Stimulated activated naive B cell treated with anti-CD40 and anti-IgM and Interleukin-4, amounts not matched to agents 10 μg/mL and 1 μg/mL and 100 μg/mL, for 72 hours (primary cell): ENCODE measurements around the gene FAM241A.
"Not testable (repeated sequence)": the region's sequence is repeated elsewhere in the genome, so short reads cannot be mapped to it uniquely, and the experiment has no call there.

Experiments
- ATAC-seq, 2 donors: fragments of 150-1000 bp; cut with Tn5 transposase; replicated peaks; 2 replicates each; pipeline ENCODE4 v1.10.0; 2021; ENCODE audit warnings: moderate library complexity in 1 of 2
- DNase-seq: peaks from one replicate; pipeline ENCODE4 v3.0.0; 2021
- H3K27ac Mint-ChIP-seq: one replicate; pipeline ENCODE4 v1.8.0; 2022; ENCODE audit warnings: mild to moderate bottlenecking, mixed read lengths
- H3K27me3 Mint-ChIP-seq, 2 donors: one replicate each; pipeline ENCODE4 v1.8.0; 2022; ENCODE audit warnings: mixed read lengths in 2 of 2
- H3K36me3 Mint-ChIP-seq, 2 donors: one replicate each; pipeline ENCODE4 v1.8.0; 2022; ENCODE audit warnings: mixed read lengths in 2 of 2, mild to moderate bottlenecking in 1 of 2
- H3K4me1 Mint-ChIP-seq, 2 donors: one replicate each; pipeline ENCODE4 v1.8.0; 2022; ENCODE audit warnings: mixed read lengths in 2 of 2, mild to moderate bottlenecking in 1 of 2
- H3K4me3 Mint-ChIP-seq, 2 donors: one replicate each; pipeline ENCODE4 v1.8.0; 2022; ENCODE audit warnings: mild to moderate bottlenecking in 2 of 2, mixed read lengths in 2 of 2, moderate library complexity in 1 of 2
- H3K9me3 Mint-ChIP-seq, 2 donors: one replicate each; pipeline ENCODE4 v1.8.0; 2022; ENCODE audit warnings: mixed read lengths in 2 of 2, mild to moderate bottlenecking in 1 of 2

FAM241A gene

DNA sequence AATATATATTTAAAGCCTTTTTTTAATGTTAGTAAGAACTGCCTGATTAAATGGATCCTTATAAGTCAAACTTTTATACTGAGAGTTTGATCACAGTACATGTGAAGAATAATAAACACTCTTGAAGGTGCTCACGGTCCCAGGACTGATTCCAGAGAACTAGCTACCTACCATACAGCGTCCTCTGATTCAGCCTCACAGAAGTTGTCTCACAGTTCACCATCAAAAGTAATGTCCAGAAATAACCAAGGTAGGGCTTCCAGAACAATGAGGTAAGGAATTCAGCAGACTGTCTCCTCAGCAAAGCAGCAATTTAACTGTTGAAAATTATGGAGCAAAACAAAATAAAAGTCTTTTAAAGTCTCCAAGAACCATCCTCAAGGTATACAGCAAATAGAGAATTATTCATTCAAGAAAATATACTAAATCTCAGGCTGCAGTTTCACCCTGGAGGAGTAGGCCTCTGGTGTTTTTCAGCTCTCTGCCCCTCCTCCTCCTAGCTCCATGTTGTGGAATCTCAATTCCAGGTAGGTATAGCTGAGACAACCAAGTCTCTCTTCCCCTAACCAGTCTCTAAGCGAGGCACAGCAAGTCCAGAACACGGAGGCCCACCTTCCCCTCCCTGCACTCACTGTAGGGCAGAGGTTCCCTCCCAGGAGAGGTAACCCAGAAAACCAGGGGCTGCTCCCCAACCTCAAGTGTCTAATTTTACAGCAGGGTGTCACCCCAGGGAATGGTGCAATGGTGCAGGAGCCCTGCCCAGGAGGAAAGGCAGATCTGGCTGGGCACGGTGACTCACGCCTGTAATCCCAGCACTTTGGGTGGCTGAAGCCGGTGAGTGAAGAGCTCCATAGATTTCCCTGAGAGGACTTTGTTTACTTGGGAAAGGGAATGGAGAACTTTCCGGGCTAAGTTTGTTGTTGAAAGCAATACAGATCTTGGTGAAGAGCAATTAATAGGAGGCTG is 28.6 kb downstream of the FAM241A start:
- no peak overlapping the region for H3K4me3 Mint-ChIP-seq
- no peak for ATAC-seq
- H3K36me3 Mint-ChIP-seq, result peaks cover 10 to 18% of the 10 kb centered on the region in 2 donors
- no peak for DNase-seq
- H3K9me3 Mint-ChIP-seq, result no peaks in the 10 kb centered on the region
- H3K4me1 Mint-ChIP-seq, result peaks cover 4 to 23% of the 10 kb centered on the region in 2 donors
- no peaks in the 10 kb centered on the region for H3K27me3 Mint-ChIP-seq
- no peak overlapping the region for H3K27ac Mint-ChIP-seq

- ATAC-seq (no peak), DNase-seq (no peak)
- H3K9me3 Mint-ChIP-seq, result no peaks in the 10 kb centered on the region
- H3K4me1 Mint-ChIP-seq, result peaks cover 3 to 6% of the 10 kb centered on the region in 2 donors
- no peaks in the 10 kb centered on the region for H3K27me3 Mint-ChIP-seq
- no peak overlapping the region for H3K4me3 Mint-ChIP-seq
- H3K36me3 Mint-ChIP-seq, result peaks cover 10 to 16% of the 10 kb centered on the region in 2 donors
- H3K27ac Mint-ChIP-seq, result no peak overlapping the region
These were observed 30.6 kb downstream of the FAM241A start for GRCh38 chr4:112175840-112176239.

- H3K27me3 Mint-ChIP-seq, result no peaks in the 10 kb centered on the region
- no peaks in the 10 kb centered on the region for H3K9me3 Mint-ChIP-seq
- H3K27ac Mint-ChIP-seq, result no peak overlapping the region
- no peak overlapping the region for H3K4me3 Mint-ChIP-seq
- H3K4me1 Mint-ChIP-seq, result no peaks in the 10 kb centered on the region
- DNase-seq, result no peak
- peaks cover 13 to 16% of the 10 kb centered on the region in 2 donors for H3K36me3 Mint-ChIP-seq
- ATAC-seq, result no peak
These were observed 31.3 kb downstream of the FAM241A start for GRCh38 chr4:112176596-112176995.

GRCh38 chr4:112178741-112179140 is 33.5 kb downstream of the FAM241A start:
- H3K27me3 Mint-ChIP-seq, ATAC-seq, H3K4me3 Mint-ChIP-seq, H3K9me3 Mint-ChIP-seq, H3K27ac Mint-ChIP-seq, H3K4me1 Mint-ChIP-seq, DNase-seq: not testable (repeated sequence)
- peaks cover 12 to 17% of the 10 kb centered on the region in 2 donors for H3K36me3 Mint-ChIP-seq

DNA sequence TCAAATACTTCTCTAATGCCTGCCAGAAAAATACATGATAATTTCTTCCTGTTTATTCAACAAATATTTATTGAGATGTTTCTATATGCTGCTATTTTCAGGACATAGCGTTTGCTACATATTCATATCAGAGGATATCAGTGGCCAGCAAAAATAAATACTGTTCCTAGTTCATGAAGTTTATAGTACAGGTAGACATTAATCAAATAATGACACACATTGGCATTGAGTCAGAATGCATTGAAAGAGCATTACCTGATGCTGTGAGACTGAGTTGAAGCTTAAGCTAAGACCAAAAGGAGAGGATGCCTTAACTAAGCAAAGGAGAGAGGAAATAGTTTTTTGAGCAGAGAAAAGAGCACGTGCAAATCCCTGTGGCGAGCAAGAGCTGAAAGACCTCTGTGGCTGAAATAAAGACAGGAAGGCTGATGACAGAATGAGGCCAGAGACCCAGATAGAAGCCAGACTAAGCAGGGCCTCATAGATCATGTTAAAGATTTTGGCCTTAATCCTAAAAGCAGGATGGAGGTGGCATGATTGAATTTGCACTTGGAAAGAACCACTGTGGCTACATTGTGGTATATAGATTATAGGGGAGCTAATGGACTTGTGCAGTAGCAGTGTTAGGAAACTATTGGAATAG is 36.2 kb downstream of the FAM241A start:
- H3K9me3 Mint-ChIP-seq, result no peaks in the 10 kb centered on the region
- ATAC-seq, result no peak
- H3K36me3 Mint-ChIP-seq, result peaks cover 8 to 10% of the 10 kb centered on the region in 2 donors
- peaks cover 0 to 2% of the 10 kb centered on the region in 2 donors for H3K4me1 Mint-ChIP-seq
- H3K27ac Mint-ChIP-seq, result no peak overlapping the region
- H3K27me3 Mint-ChIP-seq, result no peaks in the 10 kb centered on the region
- H3K4me3 Mint-ChIP-seq, result no peak overlapping the region
- DNase-seq, result no peak

DNA sequence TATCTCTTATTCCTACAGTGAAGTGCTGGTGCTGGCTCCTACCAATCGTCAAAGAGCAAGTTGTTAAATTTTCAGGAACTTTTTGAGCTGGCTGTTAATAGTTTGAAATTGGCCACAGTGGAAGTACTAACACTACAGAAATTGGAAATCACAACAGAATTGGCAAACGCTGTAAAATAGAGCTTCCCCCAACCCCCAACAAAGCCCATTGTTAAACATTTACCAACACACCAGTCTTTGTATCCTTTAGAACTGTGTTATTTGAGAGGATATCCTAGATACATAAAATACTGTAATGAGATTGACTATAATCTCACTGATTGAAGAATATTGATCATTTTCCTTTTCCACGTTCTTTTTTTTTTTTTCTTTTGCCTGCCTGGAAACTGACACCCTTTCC is 37.4 kb downstream of the FAM241A start:
- Mint-ChIP-seq H3K4me3 (no peak overlapping the region), H3K4me1 (peaks cover 0 to 2% of the 10 kb centered on the region in 2 donors), H3K27ac (no peak overlapping the region), H3K36me3 (peaks cover 12 to 16% of the 10 kb centered on the region in 2 donors), H3K27me3 (no peaks in the 10 kb centered on the region), H3K9me3 (no peaks in the 10 kb centered on the region)
- ATAC-seq (no peak), DNase-seq (no peak)

DNA sequence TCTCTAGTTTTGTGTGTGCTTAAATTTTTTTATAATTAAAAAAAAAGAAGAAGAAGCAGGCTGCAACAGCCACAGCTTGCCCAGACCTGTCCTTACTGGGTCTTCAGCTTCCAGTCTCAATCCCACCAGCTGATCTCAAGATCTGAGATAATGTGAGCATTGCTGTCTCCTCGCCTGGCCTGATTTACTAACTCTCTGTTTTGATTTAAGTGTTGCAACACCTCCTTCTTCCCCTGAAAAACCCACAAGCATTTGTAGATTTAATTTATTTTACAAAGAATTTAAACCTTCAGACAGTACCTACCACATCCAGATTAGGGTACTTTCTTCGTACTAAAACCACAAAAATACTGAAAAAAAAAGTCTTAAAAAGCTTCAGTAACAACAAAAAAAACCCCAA is 38.0 kb downstream of the FAM241A start:
- DNase-seq (no peak), ATAC-seq (no peak)
- Mint-ChIP-seq H3K36me3 (peaks cover 14 to 16% of the 10 kb centered on the region in 2 donors), H3K9me3 (no peaks in the 10 kb centered on the region), H3K4me1 (peaks cover 0 to 2% of the 10 kb centered on the region in 2 donors), H3K27me3 (no peaks in the 10 kb centered on the region), H3K4me3 (no peak overlapping the region), H3K27ac (no peak overlapping the region)

- H3K4me1 Mint-ChIP-seq, result peaks cover 0 to 2% of the 10 kb centered on the region in 2 donors
- no peaks in the 10 kb centered on the region for H3K9me3 Mint-ChIP-seq
- peaks cover 10 to 11% of the 10 kb centered on the region in 2 donors for H3K36me3 Mint-ChIP-seq
- no peaks in the 10 kb centered on the region for H3K27me3 Mint-ChIP-seq
- DNase-seq (no peak), ATAC-seq (peak in 1 of 2 donors; percentile 51)
- no peak overlapping the region for H3K4me3 Mint-ChIP-seq
- H3K27ac Mint-ChIP-seq, result no peak overlapping the region
These were observed 39.2 kb downstream of the FAM241A start for GRCh38 chr4:112184438-112184837.

DNA sequence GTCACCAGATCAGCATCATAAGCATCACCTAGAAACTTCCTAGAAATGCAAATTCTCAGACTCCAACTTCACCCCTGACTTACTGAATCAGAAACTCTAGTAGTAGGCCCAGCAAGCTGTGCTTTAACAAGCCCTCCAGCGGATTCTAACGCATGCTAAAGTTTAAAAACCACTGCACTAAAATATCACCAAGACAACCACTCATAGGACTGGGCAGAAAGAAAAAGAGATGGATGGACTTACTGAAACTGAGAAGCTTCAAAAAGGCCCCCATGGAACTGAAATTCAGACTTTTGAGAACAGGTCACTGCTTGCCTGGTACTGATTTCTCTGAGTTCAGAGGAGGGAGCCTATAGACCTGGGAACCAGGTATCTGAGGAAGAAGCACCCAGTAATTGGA is 40.1 kb downstream of the FAM241A start:
- no peaks in the 10 kb centered on the region for H3K9me3 Mint-ChIP-seq
- H3K4me3 Mint-ChIP-seq, result no peak overlapping the region
- no peaks in the 10 kb centered on the region for H3K27me3 Mint-ChIP-seq
- no peak overlapping the region for H3K27ac Mint-ChIP-seq
- no peak for ATAC-seq
- H3K4me1 Mint-ChIP-seq, result peaks cover 0 to 2% of the 10 kb centered on the region in 2 donors
- H3K36me3 Mint-ChIP-seq, result peaks cover 10 to 16% of the 10 kb centered on the region in 2 donors
- DNase-seq, result no peak

- Mint-ChIP-seq H3K4me1 (peaks cover 0 to 2% of the 10 kb centered on the region in 2 donors), H3K9me3 (no peaks in the 10 kb centered on the region), H3K27ac (no peak overlapping the region), H3K36me3 (peaks cover 14 to 21% of the 10 kb centered on the region in 2 donors), H3K4me3 (no peak overlapping the region), H3K27me3 (no peaks in the 10 kb centered on the region)
- ATAC-seq, result no peak
- no peak for DNase-seq
These were observed 40.8 kb downstream of the FAM241A start for GRCh38 chr4:112185740-112186670.

DNA sequence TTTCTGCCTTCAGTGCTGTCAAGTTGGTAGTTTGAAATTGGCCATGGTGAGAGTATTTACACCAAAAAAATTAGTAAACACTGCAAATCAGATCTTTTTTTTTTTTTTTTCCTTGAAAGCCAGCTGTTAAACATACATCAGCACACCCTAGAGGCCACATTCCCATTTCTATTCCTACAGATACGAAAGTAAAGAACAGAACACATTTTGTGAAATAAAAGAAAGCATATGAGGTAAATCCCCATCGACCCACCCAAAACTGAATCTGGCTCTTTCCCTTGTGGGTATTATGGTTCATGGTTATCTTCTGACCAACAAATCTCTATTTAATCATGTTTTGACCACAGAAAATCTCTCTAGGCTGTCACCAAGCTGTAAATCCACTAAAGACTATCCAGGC is 44.5 kb downstream of the FAM241A start:
- no peaks in the 10 kb centered on the region for H3K9me3 Mint-ChIP-seq
- H3K27ac Mint-ChIP-seq, result no peak overlapping the region
- ATAC-seq, result no peak
- no peak for DNase-seq
- no peaks in the 10 kb centered on the region for H3K27me3 Mint-ChIP-seq
- no peak overlapping the region for H3K4me3 Mint-ChIP-seq
- H3K4me1 Mint-ChIP-seq, result peaks cover 0 to 2% of the 10 kb centered on the region in 2 donors
- H3K36me3 Mint-ChIP-seq, result peaks cover 10 to 27% of the 10 kb centered on the region in 2 donors

GRCh38 chr4:112190684-112191083 is 45.4 kb downstream of the FAM241A start:
- no peaks in the 10 kb centered on the region for H3K9me3 Mint-ChIP-seq
- H3K36me3 Mint-ChIP-seq, result peaks cover 10 to 30% of the 10 kb centered on the region in 2 donors
- no peaks in the 10 kb centered on the region for H3K4me1 Mint-ChIP-seq
- ATAC-seq (no peak), DNase-seq (no peak)
- no peaks in the 10 kb centered on the region for H3K27me3 Mint-ChIP-seq
- H3K4me3 Mint-ChIP-seq, result no peak overlapping the region
- no peak overlapping the region for H3K27ac Mint-ChIP-seq

DNA sequence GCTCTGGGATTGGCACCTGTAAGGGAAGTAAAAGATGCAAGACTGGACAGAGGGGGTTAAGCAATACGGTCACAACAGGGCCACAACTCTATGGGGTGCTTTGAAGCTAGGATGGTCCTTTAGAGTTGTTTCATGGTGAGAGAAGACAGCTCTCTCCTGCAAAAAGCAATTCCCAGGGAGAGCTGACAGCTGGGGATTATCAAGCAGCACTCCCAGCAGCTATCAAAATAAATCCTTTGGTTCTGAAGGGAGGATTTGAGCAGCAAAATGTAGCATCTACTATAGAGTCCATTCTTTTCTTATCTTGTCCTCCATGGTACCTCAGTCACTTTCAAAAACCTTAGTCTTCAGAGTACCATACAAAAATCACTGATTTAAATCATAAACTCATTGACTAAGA is 51.2 kb downstream of the FAM241A start:
- Mint-ChIP-seq H3K4me3 (no peak overlapping the region), H3K9me3 (no peaks in the 10 kb centered on the region), H3K27ac (no peak overlapping the region), H3K36me3 (peaks cover 2 to 4% of the 10 kb centered on the region in 2 donors), H3K4me1 (peaks cover 5 to 7% of the 10 kb centered on the region in 2 donors), H3K27me3 (no peaks in the 10 kb centered on the region)
- ATAC-seq, result no peak
- no peak for DNase-seq

DNA sequence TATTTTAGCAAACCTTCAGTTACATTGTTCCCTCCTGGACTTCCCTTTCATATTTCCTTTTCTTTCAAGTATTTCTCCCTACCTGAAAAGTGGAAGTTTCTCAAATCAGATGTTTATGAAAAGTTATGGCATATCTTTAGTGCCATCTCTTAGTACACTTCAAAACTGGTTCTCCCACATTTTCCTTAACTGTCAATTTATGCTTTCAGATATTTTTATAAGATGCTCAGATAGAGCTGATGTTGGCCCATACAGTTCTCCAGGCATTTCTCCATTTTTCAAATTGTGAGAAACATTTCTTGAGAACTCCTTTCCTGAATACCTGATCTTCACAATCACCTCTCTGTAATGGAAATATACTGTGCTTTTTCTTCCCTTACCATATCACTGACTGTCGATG is 53.8 kb downstream of the FAM241A start:
- H3K36me3 Mint-ChIP-seq, result peaks cover 2 to 3% of the 10 kb centered on the region in 2 donors
- H3K27me3 Mint-ChIP-seq, result no peaks in the 10 kb centered on the region
- H3K4me3 Mint-ChIP-seq, result no peak overlapping the region
- no peaks in the 10 kb centered on the region for H3K9me3 Mint-ChIP-seq
- H3K4me1 Mint-ChIP-seq, result peaks cover 7 to 10% of the 10 kb centered on the region in 2 donors
- ATAC-seq (no peak), DNase-seq (no peak)
- no peak overlapping the region for H3K27ac Mint-ChIP-seq
